GM18505 (cell line): Measurements from ENCODE around the gene GPR50.

Source experiments
- ATAC-seq: cut with Tn5 transposase; IDR thresholded peaks from one replicate; pipeline ENCODE4 v1.9.1; 2021; ENCODE audit not compliant: unreplicated experiment
- POLR2A ChIP-seq: IDR thresholded peaks from 4 replicates; pipeline ENCODE4 v1.6.1; 2011; ENCODE audit warnings: borderline replicate concordance; ENCODE audit not compliant: insufficient read depth, insufficient read length; ENCODE audit errors: extremely low read depth

The GPR50 gene

GRCh38 chrX:151176231-151176750, at the start of gene GPR50:
GPR50 (plus strand) TSS chrX:151176584; CDS start chrX:151176722, 138 bp downstream.
- ATAC-seq: no peak
- no peak for TF ChIP-seq POLR2A

- ATAC-seq: no peak
- no peak for TF ChIP-seq POLR2A
Measured at GRCh38 chrX:151132531-151132930, 43.9 kb upstream of the GPR50 start.

GRCh38 chrX:151151665-151152267, 24.6 kb upstream of the GPR50 start:
- TF ChIP-seq POLR2A: no peak
- ATAC-seq: peak; percentile 81

GRCh38 chrX:151153086-151153485, 23.3 kb upstream of the GPR50 start:
- no peak for ATAC-seq
- TF ChIP-seq POLR2A: no peak

GRCh38 chrX:151153667-151154066, 22.7 kb upstream of the GPR50 start:
- no peak for ATAC-seq
- no peak for TF ChIP-seq POLR2A

GRCh38 chrX:151155234-151155633, 21.1 kb upstream of the GPR50 start:
- TF ChIP-seq POLR2A: no peak
- ATAC-seq: no peak

- TF ChIP-seq POLR2A: no peak
- ATAC-seq: no peak
Measured at GRCh38 chrX:151161690-151162089, 14.7 kb upstream of the GPR50 start.

GRCh38 chrX:151167791-151168345, 8.5 kb upstream of the GPR50 start:
- no peak for ATAC-seq
- no peak for TF ChIP-seq POLR2A

GRCh38 chrX:151169783-151170182, 6.6 kb upstream of the GPR50 start:
- TF ChIP-seq POLR2A: no peak
- no peak for ATAC-seq

GRCh38 chrX:151174581-151175282, 1.7 kb upstream of the GPR50 start:
- no peak for TF ChIP-seq POLR2A
- no peak for ATAC-seq

GRCh38 chrX:151175283-151176062, 911 bp upstream of the GPR50 start:
- no peak for TF ChIP-seq POLR2A
- ATAC-seq: no peak

- ATAC-seq: no peak
- no peak for TF ChIP-seq POLR2A
Measured at GRCh38 chrX:151177141-151178027, 1.0 kb downstream of the GPR50 start.
